Measurements from ENCODE around the gene PTPRK.

PTPRK gene

GRCh38 chr6:127946388-127946787 is 574.0 kb downstream of the PTPRK start:
- POLR2A ChIA-PET, result interaction anchor here (0.7 kb wide), 1 partner anchor 10 kb away, joined by 3 read pairs; no protein-coding TSS in a partner anchor
- CTCF ChIA-PET, result no interaction called here
- TF ChIP-seq TARDBP (IDR thresholded peaks at IDR 0.05) (no peak), HDGF (IDR thresholded peaks at IDR 0.05; ENCODE audit: borderline replicate concordance) (no peak), FOXK2 (IDR thresholded peaks at IDR 0.05) (no peak), NFRKB (IDR thresholded peaks at IDR 0.05) (no peak), BHLHE40 (IDR thresholded peaks at IDR 0.05; ENCODE audit: borderline replicate concordance) (no peak), L3MBTL2 (conservative IDR thresholded peaks at IDR 0.05) (no peak), ZNF384 (IDR thresholded peaks at IDR 0.05) (no peak), FOXM1 (IDR thresholded peaks at IDR 0.05; ENCODE audit: borderline replicate concordance) (no peak), ARNT (IDR thresholded peaks at IDR 0.05) (no peak), SUZ12 (IDR thresholded peaks at IDR 0.05) (no peak), ELF4 (IDR thresholded peaks at IDR 0.05) (no peak), SP1 (IDR thresholded peaks at IDR 0.05) (no peak), FOXA1 (IDR thresholded peaks at IDR 0.05) (no peak), LEF1 (IDR thresholded peaks at IDR 0.05; ENCODE audit: borderline replicate concordance) (no peak), CTBP1 (IDR thresholded peaks at IDR 0.05; ENCODE audit: borderline replicate concordance) (no peak), PKNOX1 (IDR thresholded peaks at IDR 0.05) (no peak)
- DNase-seq (ENCODE audit: extremely low spot score), result no peak

GRCh38 chr6:127945434-127946097 is 574.8 kb downstream of the PTPRK start:
- ChIA-PET POLR2A (no interaction called here), CTCF (no interaction called here)
- no peak for DNase-seq (ENCODE audit: extremely low spot score)
- TF ChIP-seq L3MBTL2 (conservative IDR thresholded peaks at IDR 0.05) (no peak), NFRKB (IDR thresholded peaks at IDR 0.05) (no peak)

- CTCF ChIA-PET, result no interaction called here
- POLR2A ChIA-PET, result no interaction called here
- DNase-seq (ENCODE audit: extremely low spot score), result no peak
- TF ChIP-seq HDGF (IDR thresholded peaks at IDR 0.05; ENCODE audit: borderline replicate concordance) (no peak), FOXM1 (IDR thresholded peaks at IDR 0.05; ENCODE audit: borderline replicate concordance) (no peak), CTBP1 (IDR thresholded peaks at IDR 0.05; ENCODE audit: borderline replicate concordance) (no peak), ELF4 (IDR thresholded peaks at IDR 0.05) (no peak), SP1 (IDR thresholded peaks at IDR 0.05) (no peak), ZNF384 (IDR thresholded peaks at IDR 0.05) (no peak), BHLHE40 (IDR thresholded peaks at IDR 0.05; ENCODE audit: borderline replicate concordance) (no peak), FOXA1 (IDR thresholded peaks at IDR 0.05) (no peak), FOXK2 (IDR thresholded peaks at IDR 0.05) (no peak), LEF1 (IDR thresholded peaks at IDR 0.05; ENCODE audit: borderline replicate concordance) (no peak), ARNT (IDR thresholded peaks at IDR 0.05) (no peak), L3MBTL2 (conservative IDR thresholded peaks at IDR 0.05) (no peak), PKNOX1 (IDR thresholded peaks at IDR 0.05) (no peak), NFRKB (IDR thresholded peaks at IDR 0.05) (no peak), SUZ12 (IDR thresholded peaks at IDR 0.05) (no peak), TARDBP (IDR thresholded peaks at IDR 0.05) (no peak)
These were observed 579.2 kb downstream of the PTPRK start for GRCh38 chr6:127941228-127941627.

- ChIA-PET POLR2A (no interaction called here), CTCF (no interaction called here)
- TF ChIP-seq L3MBTL2 (conservative IDR thresholded peaks at IDR 0.05) (no peak), CTBP1 (IDR thresholded peaks at IDR 0.05; ENCODE audit: borderline replicate concordance) (no peak), FOXA1 (IDR thresholded peaks at IDR 0.05) (no peak), SP1 (IDR thresholded peaks at IDR 0.05) (no peak), FOXK2 (IDR thresholded peaks at IDR 0.05) (no peak)
- no peak for DNase-seq (ENCODE audit: extremely low spot score)
These were observed 580.8 kb downstream of the PTPRK start for GRCh38 chr6:127939442-127940066.

- no peak for TF ChIP-seq ZNF384 (IDR thresholded peaks at IDR 0.05)
- no peak for TF ChIP-seq ARNT (IDR thresholded peaks at IDR 0.05)
- TF ChIP-seq FOXA1 (IDR thresholded peaks at IDR 0.05), result no peak
- no peak for TF ChIP-seq HDGF (IDR thresholded peaks at IDR 0.05; ENCODE audit: borderline replicate concordance)
- no peak for TF ChIP-seq PKNOX1 (IDR thresholded peaks at IDR 0.05)
- TF ChIP-seq SP1 (IDR thresholded peaks at IDR 0.05), result no peak
- TF ChIP-seq FOXM1 (IDR thresholded peaks at IDR 0.05; ENCODE audit: borderline replicate concordance), result no peak
- no peak for TF ChIP-seq NFRKB (IDR thresholded peaks at IDR 0.05)
- DNase-seq (ENCODE audit: extremely low spot score), result no peak
- ChIA-PET POLR2A (no interaction called here), CTCF (no interaction called here)
These were observed 581.7 kb downstream of the PTPRK start for GRCh38 chr6:127938701-127939100.

- POLR2A ChIA-PET, result no interaction called here
- DNase-seq (ENCODE audit: extremely low spot score), result no peak
- CTCF ChIA-PET, result no interaction called here
- TF ChIP-seq ARNT (IDR thresholded peaks at IDR 0.05) (no peak), SP1 (IDR thresholded peaks at IDR 0.05) (no peak), CTBP1 (IDR thresholded peaks at IDR 0.05; ENCODE audit: borderline replicate concordance) (no peak), ZNF384 (IDR thresholded peaks at IDR 0.05) (no peak), PKNOX1 (IDR thresholded peaks at IDR 0.05) (no peak), HDGF (IDR thresholded peaks at IDR 0.05; ENCODE audit: borderline replicate concordance) (no peak)
These were observed 582.7 kb downstream of the PTPRK start for GRCh38 chr6:127937747-127938146.

Measured in HEK293T (cell line).